ENCODE measurements around the gene LGMN. TPM values are rescaled to one million over a fixed set of nuclear protein-coding genes. Genes with fewer than 3 reads are reported as not detected.

The LGMN gene
- total and polyA plus RNA-seq, 3 experiments from 2014 or later: 6.0 to 7.0 (median 7.0) TPM

DNA sequence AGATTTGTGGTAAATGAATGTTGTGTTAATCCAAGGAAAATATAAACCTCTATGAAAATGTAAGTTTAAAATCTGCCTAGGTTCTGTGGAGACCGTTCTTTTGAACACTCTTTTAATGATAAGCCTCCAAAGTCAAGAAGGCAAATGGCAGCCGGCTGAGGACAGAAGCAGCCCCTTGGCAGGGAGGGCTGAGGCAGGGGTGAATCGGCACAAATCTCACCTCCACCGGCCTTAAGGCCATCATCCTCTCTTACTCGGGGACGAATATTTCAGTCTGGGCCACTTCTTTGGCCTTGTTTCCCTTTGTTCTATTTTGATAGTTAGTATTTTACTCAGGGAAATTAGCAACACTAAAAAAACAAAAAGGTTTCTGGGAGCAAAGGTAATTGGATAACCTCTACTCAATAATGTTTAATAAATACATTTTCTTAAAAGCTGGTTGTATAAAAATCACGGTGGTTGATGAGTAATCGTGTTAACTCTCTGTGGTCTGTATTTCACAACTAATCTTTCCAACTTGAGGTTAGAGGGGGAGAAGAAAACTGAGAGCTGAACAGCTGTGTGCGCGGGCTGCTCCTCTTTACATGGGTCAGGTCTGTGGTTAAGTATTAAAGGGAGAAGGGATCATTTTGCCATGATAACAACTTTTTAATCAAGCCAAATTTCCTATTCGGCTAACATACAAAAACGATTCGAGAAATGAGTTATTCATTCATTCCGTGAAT is 18.6 kb downstream of the LGMN start:
- Mint-ChIP-seq H3K4me3 (peak overlapping the region in 1 of 7 donors; percentile 50), H3K9me3 (peaks cover 0 to 2% (median 0%) of the 10 kb centered on the region in 5 donors), H3K4me1 (peaks cover 5 to 21% (median 12%) of the 10 kb centered on the region in 3 donors), H3K27me3 (peaks cover 12 to 23% of the 10 kb centered on the region in 2 donors), H3K36me3 (peaks cover 5 to 18% (median 6%) of the 10 kb centered on the region in 3 donors), H3K27ac (no peak overlapping the region)
- no peaks in the 10 kb centered on the region for H3K4me1 ChIP-seq (ENCODE audit: insufficient read depth, low read length)
- no peak for DNase-seq
- CTCF ChIA-PET: no interaction called here
- H3K9me3 ChIP-seq (ENCODE audit: low read length): no peaks in the 10 kb centered on the region
- POLR2A ChIA-PET: no interaction called here
- no peak overlapping the region for H3K4me3 ChIP-seq (ENCODE audit: low read length)
- H3K27me3 ChIP-seq (ENCODE audit: insufficient read depth, low read length, poor library complexity, severe bottlenecking): no peaks in the 10 kb centered on the region
- H3K36me3 ChIP-seq (ENCODE audit: insufficient read depth, low read length): no peaks in the 10 kb centered on the region
- no peak overlapping the region for H3K27ac ChIP-seq (ENCODE audit: low read depth, low read length)

- Histone ChIP-seq H3K36me3 (ENCODE audit: insufficient read depth, low read length) (no peaks in the 10 kb centered on the region), H3K27ac (ENCODE audit: low read depth, low read length) (no peak overlapping the region), H3K4me1 (ENCODE audit: insufficient read depth, low read length) (no peaks in the 10 kb centered on the region), H3K9me3 (ENCODE audit: low read length) (no peaks in the 10 kb centered on the region), H3K4me3 (ENCODE audit: low read length) (no peak overlapping the region), H3K27me3 (ENCODE audit: insufficient read depth, low read length, poor library complexity, severe bottlenecking) (no peaks in the 10 kb centered on the region)
- H3K4me1 Mint-ChIP-seq: peaks cover 5 to 21% (median 12%) of the 10 kb centered on the region in 3 donors
- peaks cover 0 to 2% (median 0%) of the 10 kb centered on the region in 5 donors for H3K9me3 Mint-ChIP-seq
- ChIA-PET CTCF (no interaction called here), POLR2A (interaction anchor here (0.6 kb wide), 1 partner anchor 55 kb away, joined by 3 read pairs; no protein-coding TSS in a partner anchor)
- peaks cover 12 to 23% of the 10 kb centered on the region in 2 donors for H3K27me3 Mint-ChIP-seq
- H3K36me3 Mint-ChIP-seq: peaks cover 5 to 26% (median 6%) of the 10 kb centered on the region in 3 donors
- H3K4me3 Mint-ChIP-seq: no peak overlapping the region
- H3K27ac Mint-ChIP-seq: no peak overlapping the region
- DNase-seq: no peak
These were observed 19.6 kb downstream of the LGMN start for GRCh38 chr14:92728759-92729364.

DNA sequence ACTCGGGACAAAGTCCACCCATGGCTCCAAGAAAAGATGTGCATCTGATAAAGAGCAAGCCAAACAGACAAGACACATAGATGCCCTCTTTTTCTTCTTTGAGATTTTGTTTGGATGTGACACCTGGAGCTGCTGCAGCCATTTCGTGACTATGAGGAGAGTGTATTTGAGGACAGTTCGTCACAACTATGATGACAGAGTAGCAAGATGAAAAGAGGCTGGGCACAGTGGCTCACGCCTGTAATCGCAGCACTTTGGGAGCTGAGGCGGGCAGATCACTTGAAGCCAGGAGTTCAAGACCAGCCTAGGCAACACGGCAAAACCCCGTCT is 21.5 kb downstream of the LGMN start:
- Mint-ChIP-seq H3K4me3 (peak overlapping the region in 1 of 7 donors; percentile 24), H3K4me1 (peaks cover 5 to 21% (median 12%) of the 10 kb centered on the region in 3 donors), H3K27ac (peak overlapping the region in 1 of 8 donors; percentile 20), H3K9me3 (peaks cover 0 to 2% (median 0%) of the 10 kb centered on the region in 5 donors), H3K27me3 (peaks cover 12 to 23% of the 10 kb centered on the region in 2 donors), H3K36me3 (peaks cover 5 to 23% (median 6%) of the 10 kb centered on the region in 3 donors)
- no peaks in the 10 kb centered on the region for H3K9me3 ChIP-seq (ENCODE audit: low read length)
- H3K27ac ChIP-seq (ENCODE audit: low read depth, low read length): no peak overlapping the region
- ChIA-PET POLR2A (no interaction called here), CTCF (no interaction called here)
- H3K27me3 ChIP-seq (ENCODE audit: insufficient read depth, low read length, poor library complexity, severe bottlenecking): no peaks in the 10 kb centered on the region
- DNase-seq: no peak
- H3K4me1 ChIP-seq (ENCODE audit: insufficient read depth, low read length): no peaks in the 10 kb centered on the region
- H3K4me3 ChIP-seq (ENCODE audit: low read length): no peak overlapping the region
- H3K36me3 ChIP-seq (ENCODE audit: insufficient read depth, low read length): no peaks in the 10 kb centered on the region

DNA sequence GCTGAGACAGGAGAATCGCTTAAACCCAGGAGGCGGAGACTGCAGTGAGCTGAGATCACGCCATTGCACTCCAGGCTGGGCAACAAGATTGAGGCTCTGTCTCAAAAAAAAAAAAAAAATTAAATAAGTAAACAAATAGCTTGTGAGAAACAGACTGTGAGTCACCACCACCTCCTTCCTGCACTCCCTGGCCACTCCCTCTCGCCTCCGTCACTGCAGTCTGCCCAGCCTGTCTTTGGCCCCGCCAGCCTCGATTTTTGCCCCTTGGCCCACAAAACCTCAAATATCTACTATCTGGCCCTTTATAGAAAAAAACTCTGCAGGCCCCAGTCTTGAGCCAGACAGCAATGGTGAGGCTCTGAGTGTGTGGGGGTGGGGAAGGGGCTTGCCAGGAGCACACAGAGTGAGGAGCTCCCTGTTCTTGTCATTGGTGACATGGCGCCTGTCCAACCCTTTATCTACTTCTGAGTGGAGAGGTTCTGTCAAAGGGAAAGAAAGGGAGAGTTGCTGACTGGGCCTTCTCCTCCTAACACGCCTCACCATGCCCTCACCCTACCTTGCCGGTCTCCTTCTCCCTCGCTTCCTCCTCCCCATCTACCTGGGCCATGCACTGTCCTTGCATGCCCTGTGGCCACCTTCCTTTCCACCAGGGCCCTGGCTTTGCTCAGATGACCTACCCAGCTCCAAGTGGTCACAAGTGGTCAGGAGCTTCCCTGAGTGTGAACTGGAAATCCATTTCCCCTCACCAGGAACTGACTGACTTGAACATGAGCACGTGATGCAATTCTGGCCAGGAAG is 22.1 kb downstream of the LGMN start:
- DNase-seq: peak in 4 of 5 donors; percentile 23 to 67 (median 36)
- peak overlapping the region in 2 of 7 donors; percentile 10 to 24 for H3K4me3 Mint-ChIP-seq

GRCh38 chr14:92724516-92725340 is 23.7 kb downstream of the LGMN start:
- Mint-ChIP-seq H3K27me3 (peaks cover 4 to 19% of the 10 kb centered on the region in 2 donors), H3K9me3 (peaks cover 0 to 2% (median 0%) of the 10 kb centered on the region in 5 donors), H3K4me3 (no peak overlapping the region), H3K4me1 (peaks cover under 1 to 16% (median 9%) of the 10 kb centered on the region in 3 donors), H3K27ac (no peak overlapping the region), H3K36me3 (peaks cover 0 to 18% (median 3%) of the 10 kb centered on the region in 3 donors)
- ChIA-PET CTCF (interaction anchor here (1.5 kb wide), 1 partner anchor 12 kb away, joined by 6 read pairs; no protein-coding TSS in a partner anchor), POLR2A (no interaction called here)
- H3K9me3 ChIP-seq (ENCODE audit: low read length): no peaks in the 10 kb centered on the region
- H3K27me3 ChIP-seq (ENCODE audit: insufficient read depth, low read length, poor library complexity, severe bottlenecking): no peaks in the 10 kb centered on the region
- no peak overlapping the region for H3K27ac ChIP-seq (ENCODE audit: low read depth, low read length)
- no peaks in the 10 kb centered on the region for H3K36me3 ChIP-seq (ENCODE audit: insufficient read depth, low read length)
- no peak overlapping the region for H3K4me3 ChIP-seq (ENCODE audit: low read length)
- DNase-seq: no peak
- no peaks in the 10 kb centered on the region for H3K4me1 ChIP-seq (ENCODE audit: insufficient read depth, low read length)

More for the DNA sequence above, 22.1 kb downstream of the LGMN start:
- Histone ChIP-seq H3K27me3 (ENCODE audit: insufficient read depth, low read length, poor library complexity, severe bottlenecking) (no peaks in the 10 kb centered on the region), H3K9me3 (ENCODE audit: low read length) (no peaks in the 10 kb centered on the region), H3K4me3 (ENCODE audit: low read length) (no peak overlapping the region), H3K27ac (ENCODE audit: low read depth, low read length) (no peak overlapping the region), H3K4me1 (ENCODE audit: insufficient read depth, low read length) (no peaks in the 10 kb centered on the region), H3K36me3 (ENCODE audit: insufficient read depth, low read length) (no peaks in the 10 kb centered on the region)
- peak overlapping the region in 4 of 8 donors; percentile 27 to 91 (median 62) for H3K27ac Mint-ChIP-seq
- CTCF ChIA-PET: interaction anchor here (1.5 kb wide), 1 partner anchor 13 kb away, joined by 6 read pairs; no protein-coding TSS in a partner anchor
- H3K4me1 Mint-ChIP-seq: peaks cover 5 to 21% (median 12%) of the 10 kb centered on the region in 3 donors
- H3K9me3 Mint-ChIP-seq: peaks cover 0 to 2% (median 0%) of the 10 kb centered on the region in 5 donors
- POLR2A ChIA-PET: no interaction called here
- H3K36me3 Mint-ChIP-seq: peaks cover under 1 to 18% (median 3%) of the 10 kb centered on the region in 3 donors
- peaks cover 10 to 23% of the 10 kb centered on the region in 2 donors for H3K27me3 Mint-ChIP-seq

- no peaks in the 10 kb centered on the region for H3K27me3 Mint-ChIP-seq
- no peaks in the 10 kb centered on the region for H3K27me3 ChIP-seq (ENCODE audit: insufficient read depth, low read length, poor library complexity, severe bottlenecking)
- H3K4me3 ChIP-seq (ENCODE audit: low read length): no peak overlapping the region
- peaks cover 0 to 2% (median 0%) of the 10 kb centered on the region in 5 donors for H3K9me3 Mint-ChIP-seq
- H3K27ac Mint-ChIP-seq: no peak overlapping the region
- H3K36me3 ChIP-seq (ENCODE audit: insufficient read depth, low read length): no peaks in the 10 kb centered on the region
- H3K36me3 Mint-ChIP-seq: peaks cover 0 to 9% (median 0%) of the 10 kb centered on the region in 3 donors
- peaks cover 3 to 6% (median 3%) of the 10 kb centered on the region in 3 donors for H3K4me1 Mint-ChIP-seq
- no peaks in the 10 kb centered on the region for H3K9me3 ChIP-seq (ENCODE audit: low read length)
- H3K4me3 Mint-ChIP-seq: no peak overlapping the region
- H3K27ac ChIP-seq (ENCODE audit: low read depth, low read length): no peak overlapping the region
- CTCF ChIA-PET: no interaction called here
- H3K4me1 ChIP-seq (ENCODE audit: insufficient read depth, low read length): no peaks in the 10 kb centered on the region
- no peak for DNase-seq
- POLR2A ChIA-PET: no interaction called here
These were observed 28.5 kb downstream of the LGMN start for GRCh38 chr14:92719890-92720323.

GRCh38 chr14:92719421-92719820 is 29.0 kb downstream of the LGMN start:
- Histone ChIP-seq H3K4me3 (ENCODE audit: low read length) (no peak overlapping the region), H3K27ac (ENCODE audit: low read depth, low read length) (no peak overlapping the region), H3K4me1 (ENCODE audit: insufficient read depth, low read length) (no peaks in the 10 kb centered on the region), H3K27me3 (ENCODE audit: insufficient read depth, low read length, poor library complexity, severe bottlenecking) (no peaks in the 10 kb centered on the region), H3K9me3 (ENCODE audit: low read length) (no peaks in the 10 kb centered on the region), H3K36me3 (ENCODE audit: insufficient read depth, low read length) (no peaks in the 10 kb centered on the region)
- DNase-seq: no peak
- POLR2A ChIA-PET: no interaction called here
- Mint-ChIP-seq H3K36me3 (peaks cover 0 to 4% (median 0%) of the 10 kb centered on the region in 3 donors), H3K4me3 (no peak overlapping the region), H3K4me1 (peaks cover 3 to 6% (median 3%) of the 10 kb centered on the region in 3 donors), H3K27me3 (peaks cover 0 to 2% of the 10 kb centered on the region in 2 donors), H3K9me3 (peaks cover 0 to 2% (median 0%) of the 10 kb centered on the region in 5 donors), H3K27ac (peak overlapping the region in 1 of 8 donors; percentile 17)
- CTCF ChIA-PET: no interaction called here

Measured in CD8-positive, alpha-beta memory T cell (primary cell).